H9 (cell line): ENCODE results near the gene MXI1. TPM values are rescaled to one million over a fixed set of nuclear protein-coding genes. Genes with fewer than 3 reads are reported as not detected.

ENCODE experiments used
- DNase-seq: peaks from one replicate; pipeline ENCODE4 v3.0.0-alpha.2; 2017
- H2AFZ ChIP-seq: one replicate; pipeline ENCODE4 v1.6.1; 2013; ENCODE audit warnings: mild to moderate bottlenecking, low read length, control low read depth, moderate library complexity
- H2AK5ac ChIP-seq: 2 replicates; pipeline ENCODE4 v1.6.1; 2013; ENCODE audit warnings: low read length, control low read depth, mixed read lengths; ENCODE audit not compliant: insufficient read length
- H2BK120ac ChIP-seq: one replicate; pipeline ENCODE4 v1.6.1; 2013; ENCODE audit warnings: low read depth, mild to moderate bottlenecking, low read length, control low read depth, inconsistent platforms; ENCODE audit not compliant: poor library complexity, severe bottlenecking
- H2BK12ac ChIP-seq: 2 replicates; pipeline ENCODE4 v1.6.1; 2013; ENCODE audit warnings: low read length, control low read depth, mixed read lengths, low read depth; ENCODE audit not compliant: insufficient read length
- H2BK15ac ChIP-seq: 2 replicates; pipeline ENCODE4 v1.6.1; 2013; ENCODE audit warnings: low read depth, low read length, control low read depth
- H2BK20ac ChIP-seq: one replicate; pipeline ENCODE4 v1.6.1; 2013; ENCODE audit warnings: low read depth, mild to moderate bottlenecking, low read length, control low read depth, inconsistent platforms; ENCODE audit not compliant: poor library complexity, severe bottlenecking
- H2BK5ac ChIP-seq: 2 replicates; pipeline ENCODE4 v1.6.1; 2013; ENCODE audit warnings: low read length, control low read depth, mixed read lengths; ENCODE audit not compliant: insufficient read length
- H3K14ac ChIP-seq: 2 replicates; pipeline ENCODE4 v1.6.1; 2013; ENCODE audit warnings: low read length, control low read depth; ENCODE audit not compliant: insufficient read depth
- H3K18ac ChIP-seq: 2 replicates; pipeline ENCODE4 v1.6.1; 2013; ENCODE audit warnings: low read depth, mild to moderate bottlenecking, mixed read lengths, low read length, control low read depth; ENCODE audit not compliant: insufficient read length
- H3K23ac ChIP-seq: 2 replicates; pipeline ENCODE4 v1.6.1; 2013; ENCODE audit warnings: low read length, control low read depth, mixed read lengths, low read depth; ENCODE audit not compliant: insufficient read length
- H3K23me2 ChIP-seq: 2 replicates; pipeline ENCODE4 v1.6.1; 2013; ENCODE audit warnings: low read depth, mild to moderate bottlenecking, mixed read lengths, low read length, control low read depth; ENCODE audit not compliant: insufficient read length, poor library complexity, severe bottlenecking
- H3K27ac ChIP-seq: 2 replicates; pipeline ENCODE4 v1.5.1; 2013; ENCODE audit warnings: low read length, control low read depth, mixed read lengths, low read depth; ENCODE audit not compliant: insufficient read length
- H3K27me3 ChIP-seq: 2 replicates; pipeline ENCODE4 v1.6.1; 2013; ENCODE audit warnings: low read length, control low read depth, inconsistent platforms; ENCODE audit not compliant: insufficient read depth
- H3K4ac ChIP-seq: 2 replicates; pipeline ENCODE4 v1.6.1; 2013; ENCODE audit warnings: low read depth, mild to moderate bottlenecking, control low read depth, inconsistent platforms, low read length, moderate library complexity
- H3K4me1 ChIP-seq: 2 replicates; pipeline ENCODE4 v1.6.1; 2013; ENCODE audit warnings: low read length, control low read depth, inconsistent platforms; ENCODE audit not compliant: insufficient read depth
- H3K4me2 ChIP-seq: 2 replicates; pipeline ENCODE4 v1.6.1; 2013; ENCODE audit warnings: low read length, control low read depth, mixed read lengths; ENCODE audit not compliant: insufficient read length, insufficient read depth
- H3K56ac ChIP-seq: 2 replicates; pipeline ENCODE4 v1.6.1; 2013; ENCODE audit warnings: low read depth, mild to moderate bottlenecking, mixed read lengths, low read length, control low read depth; ENCODE audit not compliant: insufficient read length
- H3K79me1 ChIP-seq: 2 replicates; pipeline ENCODE4 v1.6.1; 2013; ENCODE audit warnings: low read depth, mild to moderate bottlenecking, moderate library complexity, low read length, control low read depth, inconsistent platforms; ENCODE audit not compliant: insufficient read depth, poor library complexity, severe bottlenecking
- H3K79me2 ChIP-seq: 2 replicates; pipeline ENCODE4 v1.6.1; 2013; ENCODE audit warnings: low read length, control low read depth, inconsistent platforms; ENCODE audit not compliant: insufficient read depth
- H3K9ac ChIP-seq: 2 replicates; pipeline ENCODE4 v1.6.1; 2013; ENCODE audit warnings: low read length, control low read depth, mixed read lengths; ENCODE audit not compliant: insufficient read length; ENCODE audit errors: extremely low read depth
- H3K9me3 ChIP-seq: one replicate; pipeline ENCODE4 v1.6.1; 2013; ENCODE audit warnings: low read depth, low read length, inconsistent platforms; ENCODE audit not compliant: control insufficient read depth
- H3T11ph ChIP-seq: one replicate; pipeline ENCODE4 v1.6.1; 2013; ENCODE audit warnings: mild to moderate bottlenecking, low read length, control low read depth, inconsistent platforms
- H4K20me1 ChIP-seq: one replicate; pipeline ENCODE4 v1.6.1; 2013; ENCODE audit not compliant: control insufficient read depth, insufficient read length, insufficient read depth
- H4K5ac ChIP-seq: 2 replicates; pipeline ENCODE4 v1.6.1; 2013; ENCODE audit warnings: low read depth, mild to moderate bottlenecking, mixed read lengths, low read length, control low read depth; ENCODE audit not compliant: insufficient read length
- H4K8ac ChIP-seq: replicated peaks from 2 replicates; pipeline ENCODE4 v1.6.1; 2013; ENCODE audit warnings: low read length, control low read depth, mixed read lengths, low read depth; ENCODE audit not compliant: insufficient read length
- H4K91ac ChIP-seq: 2 replicates; pipeline ENCODE4 v1.6.1; 2013; ENCODE audit warnings: low read depth, mild to moderate bottlenecking, moderate library complexity, mixed read lengths, low read length, control low read depth; ENCODE audit not compliant: insufficient read length
- H3K27ac Mint-ChIP-seq, 3 experiments: 2 replicates in 2 of 3; 3 replicates in 1 of 3; pipeline ENCODE4 v1.8.0; 2020 to 2021; ENCODE audit warnings: mixed read lengths in 3 of 3, mild to moderate bottlenecking in 1 of 3, moderate library complexity in 1 of 3
- H3K27me3 Mint-ChIP-seq: 2 replicates; pipeline ENCODE4 v1.8.0; 2021; ENCODE audit warnings: low read depth, mild to moderate bottlenecking, moderate library complexity, mixed read lengths
- H3K36me3 Mint-ChIP-seq, 3 experiments: 2 replicates in 2 of 3; 3 replicates in 1 of 3; pipeline ENCODE4 v1.8.0; 2020 to 2021; ENCODE audit warnings: low read depth in 3 of 3, mixed read lengths in 3 of 3; ENCODE audit not compliant: insufficient read depth in 1 of 3
- H3K4me1 Mint-ChIP-seq, 2 experiments: 2 replicates each; pipeline ENCODE4 v1.8.0; 2020; ENCODE audit warnings: mixed read lengths in 2 of 2
- H3K4me3 Mint-ChIP-seq, 2 experiments: 2 replicates in 1 of 2; 3 replicates in 1 of 2; pipeline ENCODE4 v1.8.0; 2020 to 2021; ENCODE audit warnings: mild to moderate bottlenecking in 2 of 2, mixed read lengths in 2 of 2, moderate library complexity in 1 of 2
- H3K9me3 Mint-ChIP-seq, 2 experiments: 2 replicates in 1 of 2; 3 replicates in 1 of 2; pipeline ENCODE4 v1.8.0; 2020; ENCODE audit warnings: mild to moderate bottlenecking in 2 of 2, mixed read lengths in 2 of 2, moderate library complexity in 1 of 2
- CTCF ChIP-seq: fragments of 200-600 bp; sonication (generic); conservative IDR thresholded peaks from 3 replicates; pipeline ENCODE4 v1.8.0; 2021; ENCODE audit warnings: antibody characterized with exemption, mild to moderate bottlenecking
- WGBS: extraction: QIAGEN DNeasy Blood & Tissue Kit; methylation state at CpG from one replicate; pipeline ENCODE4 v1.1.7; 2013; ENCODE audit warnings: missing lambda C conversion rate, low lambda C conversion rate, mixed read lengths; ENCODE audit not compliant: insufficient read length; ENCODE audit errors: extremely low coverage; 5-methylcytosine and 5-hydroxymethylcytosine counted together
- total RNA-seq: library from RNA; stranded (reverse); gene quantifications from 2 replicates; pipeline ENCODE4 v1.2.1, GENCODE V29; 2021

The MXI1 gene
- total RNA-seq, 1 experiment from 2014 or later, result 5.6 TPM

DNA sequence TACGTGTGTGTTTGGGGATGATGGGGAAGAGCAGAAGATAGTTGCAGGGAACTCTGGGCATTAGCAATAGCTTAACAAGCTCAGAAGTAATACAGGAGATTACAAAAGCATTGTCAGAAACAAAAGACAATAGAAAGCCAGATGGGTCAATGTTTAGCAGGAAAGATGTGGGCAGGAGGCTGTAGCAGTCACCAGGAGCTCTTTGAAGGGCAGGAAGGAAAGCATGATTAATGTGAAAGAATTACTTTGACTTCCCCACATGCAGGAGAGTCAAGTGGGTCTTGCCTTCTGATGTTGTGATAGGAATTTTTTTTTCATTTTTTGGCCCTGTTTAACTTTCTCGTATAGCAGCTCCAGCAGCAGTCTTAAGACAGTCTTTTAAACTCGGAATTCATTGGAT is 103.3 kb downstream of the MXI1 start:
- H3K27me3 Mint-ChIP-seq, result no peaks in the 10 kb centered on the region
- H3K9me3 ChIP-seq, result no peaks in the 10 kb centered on the region
- no peak overlapping the region for H3K4me2 ChIP-seq
- H2AFZ ChIP-seq, result no peak overlapping the region
- no peaks in the 10 kb centered on the region for H3K9me3 Mint-ChIP-seq
- 100% methylated on average over 1 of the region's 3 CpGs for WGBS
- H4K5ac ChIP-seq, result no peak overlapping the region
- H3K36me3 Mint-ChIP-seq, result no peaks in the 10 kb centered on the region
- H4K8ac ChIP-seq, result no peak overlapping the region
- H3K14ac ChIP-seq, result no peak overlapping the region
- H2BK20ac ChIP-seq, result no peak overlapping the region
- H3K27ac Mint-ChIP-seq, result no peak overlapping the region
- no peak overlapping the region for H3K4me3 Mint-ChIP-seq
- TF ChIP-seq CTCF, result no peak
- no peak overlapping the region for H3K4ac ChIP-seq
- no peak overlapping the region for H3K18ac ChIP-seq
- H3K56ac ChIP-seq, result no peak overlapping the region
- H3K23ac ChIP-seq, result no peak overlapping the region
- H2BK5ac ChIP-seq, result no peak overlapping the region
- no peak overlapping the region for H3K27ac ChIP-seq
- no peak for DNase-seq
- no peak overlapping the region for H3K9ac ChIP-seq
- no peak overlapping the region for H2BK15ac ChIP-seq
- H2BK12ac ChIP-seq, result no peak overlapping the region
- no peak overlapping the region for H2AK5ac ChIP-seq
- no peaks in the 10 kb centered on the region for H3K79me1 ChIP-seq
- H3K79me2 ChIP-seq, result no peaks in the 10 kb centered on the region
- no peak overlapping the region for H4K91ac ChIP-seq
- no peaks in the 10 kb centered on the region for H3K27me3 ChIP-seq
- no peaks in the 10 kb centered on the region for H3K23me2 ChIP-seq
- no peaks in the 10 kb centered on the region for H4K20me1 ChIP-seq
- H3K4me1 ChIP-seq, result no peaks in the 10 kb centered on the region; the same call in 1 of the 2 replicates
- H3T11ph ChIP-seq, result no peak overlapping the region
- no peak overlapping the region for H2BK120ac ChIP-seq
- peaks cover 17 to 18% of the 10 kb centered on the region in 2 experiments for H3K4me1 Mint-ChIP-seq
